Epidermal melanocyte (primary cell): ENCODE results near the gene FLNB.
"Not testable (repeated sequence)": the region's sequence is repeated elsewhere in the genome, so short reads cannot be mapped to it uniquely, and the experiment has no call there.

Experiments
- DNase-seq: peaks from one replicate; pipeline ENCODE4 v3.0.0; 2011; ENCODE audit warnings: low spot score; ENCODE audit not compliant: insufficient read length

The FLNB gene

DNA sequence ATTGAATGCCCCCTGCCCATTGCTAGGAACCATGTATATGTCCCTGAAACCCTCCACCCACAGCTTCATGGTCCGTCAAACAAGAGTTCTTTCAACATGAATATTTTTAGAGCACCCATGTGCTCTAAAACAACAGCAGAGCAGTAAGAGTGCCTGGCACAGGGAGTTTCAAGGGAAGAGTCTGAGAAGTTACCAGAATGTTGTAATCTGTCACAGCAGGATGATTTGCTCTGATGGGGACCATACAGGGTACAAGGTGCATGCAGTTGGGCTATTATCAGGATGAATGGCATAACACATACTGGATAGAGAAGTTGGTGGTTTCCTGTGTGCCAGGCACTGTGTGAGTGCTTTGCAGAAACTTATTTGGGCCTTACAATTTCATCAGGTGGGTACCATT lies 27.8 kb upstream of the FLNB start:
- no peak for DNase-seq

DNA sequence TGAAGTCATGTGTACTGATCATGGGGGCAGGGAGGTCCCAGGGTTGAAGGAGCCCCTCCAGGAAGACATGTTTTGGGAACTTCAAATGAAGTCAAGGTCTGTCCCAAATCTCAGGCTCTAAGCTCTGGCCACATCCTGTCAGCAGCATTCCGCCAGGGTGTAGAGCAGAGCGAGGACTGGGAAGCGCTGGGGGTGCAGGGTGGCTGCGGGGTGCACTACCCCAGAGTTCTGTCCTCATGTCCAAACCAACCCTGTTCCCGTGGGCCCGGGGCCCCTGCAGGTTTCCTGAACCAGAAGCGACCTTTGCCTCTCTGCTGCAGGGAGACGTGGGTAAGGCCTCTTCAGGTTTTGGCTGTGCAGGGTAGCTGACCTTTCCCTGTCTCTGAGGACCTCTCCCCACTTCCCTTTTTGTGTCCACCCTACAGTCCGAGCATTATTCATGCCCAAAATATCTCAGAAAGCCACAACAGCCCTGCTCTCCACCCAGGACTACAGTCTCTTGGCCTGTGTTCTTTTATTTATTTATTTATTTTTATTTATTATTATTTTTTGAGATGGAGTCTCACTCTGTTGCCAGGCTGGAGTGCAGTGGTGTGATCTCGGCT lies 26.6 kb upstream of the FLNB start:
- no peak for DNase-seq

DNA sequence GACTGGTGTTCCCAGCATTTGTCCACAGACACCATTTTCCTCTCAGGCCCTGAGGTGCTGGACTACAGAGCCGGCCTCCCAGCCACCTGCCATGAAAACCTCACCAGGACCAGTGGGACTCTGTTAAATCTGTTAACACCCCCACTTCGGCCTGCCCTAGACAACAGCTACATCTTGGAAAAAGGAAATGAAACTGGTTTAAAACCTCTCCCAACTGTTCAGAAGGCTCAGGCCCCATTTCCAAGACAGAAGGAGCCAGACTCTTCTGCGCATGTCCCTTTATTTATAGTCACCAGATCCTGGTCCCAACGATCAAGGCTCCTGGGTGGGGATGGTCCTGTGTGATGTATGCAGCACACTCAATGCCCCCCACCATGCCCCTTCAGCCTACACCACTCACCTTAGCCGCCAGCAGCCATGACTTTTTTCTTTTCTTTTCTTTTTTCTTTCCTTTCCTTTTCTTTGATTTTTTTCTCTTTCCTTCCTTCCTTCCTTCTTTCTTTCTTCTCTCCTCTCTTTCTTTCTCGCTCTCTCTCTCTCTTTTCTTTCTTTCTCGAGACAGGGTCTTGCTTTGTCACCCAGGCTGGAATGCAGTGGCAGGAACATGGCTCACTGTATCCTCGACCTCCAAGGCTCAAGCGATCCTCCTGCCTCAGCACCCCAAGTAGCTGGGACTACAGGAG lies 25.5 kb upstream of the FLNB start:
- no peak for DNase-seq

DNA sequence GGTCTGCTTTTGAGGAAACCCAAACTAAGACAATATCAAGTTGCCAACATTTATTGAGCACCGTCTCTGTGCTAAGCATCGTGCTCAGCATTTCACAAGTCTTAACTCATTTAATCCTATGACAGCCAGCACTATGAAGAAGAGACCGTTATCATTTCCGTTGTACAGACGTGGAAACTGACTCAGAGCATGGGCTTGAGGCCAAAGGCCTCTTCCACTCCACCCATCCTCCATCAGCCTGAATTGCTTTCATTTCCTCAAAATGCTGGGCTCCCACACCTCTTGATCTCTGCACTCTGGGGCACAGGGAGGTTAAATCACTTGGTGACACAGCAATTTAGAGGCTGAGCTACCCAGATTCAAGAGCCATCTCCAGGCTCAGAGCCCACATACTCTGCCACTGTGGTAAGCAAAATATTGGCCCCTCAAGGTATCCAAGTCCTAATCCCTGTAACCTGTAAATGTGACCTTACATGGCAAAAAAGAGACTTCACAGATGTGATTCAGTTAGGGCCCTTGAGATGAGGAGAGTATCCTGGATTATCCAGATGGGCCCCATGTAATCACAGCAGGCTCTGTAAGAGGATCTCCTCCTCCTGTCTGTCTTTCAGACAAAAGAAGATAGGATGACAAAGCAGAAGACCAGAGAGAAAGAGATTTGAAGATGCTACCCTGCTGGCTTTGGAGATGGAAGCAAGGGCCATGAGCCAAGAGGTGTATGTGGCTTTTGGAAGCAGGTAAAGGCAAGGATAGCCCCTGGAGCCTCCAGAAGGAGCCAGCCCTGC lies 24.3 kb upstream of the FLNB start:
- no peak for DNase-seq

DNA sequence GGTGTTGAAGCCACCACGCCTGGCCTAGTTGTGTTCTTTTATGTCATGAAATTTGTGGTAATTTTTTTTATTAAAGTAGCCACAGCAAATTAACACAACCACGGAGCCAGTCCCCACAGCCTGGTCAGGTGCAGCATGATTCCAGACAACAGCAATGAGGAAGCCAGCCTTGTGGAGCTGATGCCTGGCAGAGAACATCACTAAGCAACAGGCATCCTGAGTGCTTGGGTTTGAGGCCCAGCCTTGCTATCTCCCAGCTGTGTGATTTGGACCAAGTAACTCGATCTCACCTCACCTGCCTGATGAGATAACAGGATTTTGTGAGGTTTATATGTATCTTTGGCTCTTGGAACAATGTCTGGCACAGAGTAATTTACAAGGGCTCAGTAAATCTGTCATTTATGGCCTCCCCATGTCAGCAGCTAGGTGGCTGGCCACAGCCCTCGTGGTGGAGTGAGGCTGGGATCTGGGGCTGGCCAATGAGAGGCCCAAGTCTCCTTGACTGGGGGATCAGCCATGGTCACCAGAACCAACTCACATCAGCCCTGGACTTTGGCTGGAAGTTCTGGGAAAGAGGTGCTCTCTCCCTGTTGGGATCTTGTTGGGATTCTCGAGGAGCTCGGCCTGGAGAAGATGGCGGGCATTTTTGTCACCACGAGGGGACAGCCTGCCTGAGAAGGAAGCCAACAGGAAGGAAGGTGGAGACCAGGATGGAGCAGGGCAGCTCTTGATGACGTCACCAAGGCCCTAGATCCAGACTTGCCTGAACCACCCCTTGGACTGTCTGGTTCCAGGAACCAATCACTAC lies 22.8 kb upstream of the FLNB start:
- no peak for DNase-seq

DNA sequence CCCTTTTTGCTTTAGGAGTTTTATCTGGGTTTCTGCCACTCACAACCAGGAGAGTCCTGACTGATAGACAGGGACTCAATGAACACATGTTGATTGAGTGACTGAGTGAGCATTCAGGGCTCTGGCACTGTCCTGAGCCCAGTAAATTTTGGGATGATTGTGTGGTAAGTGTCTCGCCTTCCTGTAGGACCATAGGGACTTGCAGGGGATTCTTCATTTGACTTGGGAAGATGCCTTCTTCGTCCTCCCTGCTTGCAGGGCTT lies 22.3 kb upstream of the FLNB start:
- DNase-seq, result no peak

DNA sequence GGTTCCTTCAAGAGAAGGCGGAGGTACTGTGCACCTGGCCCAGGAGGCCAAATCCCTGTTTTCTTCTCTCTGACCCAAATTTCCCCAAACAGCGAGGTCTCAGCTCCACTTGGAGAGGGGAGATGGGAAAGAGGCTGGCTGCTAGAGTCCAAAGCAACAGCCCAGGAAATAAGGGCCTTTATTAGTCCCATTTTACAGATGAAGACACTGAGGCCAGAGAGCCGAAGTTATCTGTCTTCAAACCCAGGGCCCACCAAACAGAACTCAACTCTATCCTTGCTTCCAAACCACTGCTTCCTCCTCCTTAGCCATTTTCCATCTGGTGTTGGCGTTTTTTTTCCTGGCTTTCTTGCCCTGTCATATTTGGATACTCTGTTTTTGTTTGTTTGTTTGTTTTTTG lies 22.0 kb upstream of the FLNB start:
- no peak for DNase-seq

DNA sequence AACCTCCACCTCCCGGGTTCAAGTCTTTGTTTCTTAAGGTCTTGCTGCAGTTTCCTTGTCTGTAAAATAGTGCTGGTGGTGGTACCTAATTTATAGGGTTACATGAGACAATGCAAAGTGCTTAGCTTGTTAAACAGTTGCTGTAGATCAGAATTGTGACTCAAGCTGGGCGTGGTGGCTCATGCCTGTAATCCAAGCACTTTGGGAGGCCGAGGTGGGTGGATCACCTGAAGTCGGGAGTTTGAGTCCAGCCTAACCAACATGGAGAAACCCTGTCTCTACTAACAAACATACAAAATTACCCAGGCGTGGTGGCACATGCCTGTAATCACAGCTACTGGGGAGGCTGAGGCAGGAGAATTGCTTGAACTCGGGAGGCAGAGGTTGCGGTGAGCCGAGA lies 19.0 kb upstream of the FLNB start:
- not testable (repeated sequence) for DNase-seq

DNA sequence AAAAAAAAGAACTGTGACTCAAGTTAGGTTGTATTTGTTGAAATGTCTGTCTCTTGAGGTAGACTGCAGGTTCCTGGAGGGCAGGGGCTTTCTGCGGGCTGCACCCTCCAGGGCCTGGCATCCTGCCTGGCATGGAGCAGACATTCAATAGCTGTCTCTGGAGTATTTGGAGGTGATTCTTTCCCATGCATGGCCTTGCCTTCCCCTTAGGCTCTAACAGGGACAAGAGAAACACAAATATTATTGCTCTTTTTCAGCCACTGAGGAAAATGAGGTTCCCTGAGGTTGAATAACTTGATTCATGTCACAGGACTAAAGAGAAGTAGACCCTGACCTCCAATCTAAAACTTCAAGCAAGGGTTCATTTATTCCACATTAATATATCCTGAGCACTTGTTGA lies 18.6 kb upstream of the FLNB start:
- DNase-seq, result no peak

DNA sequence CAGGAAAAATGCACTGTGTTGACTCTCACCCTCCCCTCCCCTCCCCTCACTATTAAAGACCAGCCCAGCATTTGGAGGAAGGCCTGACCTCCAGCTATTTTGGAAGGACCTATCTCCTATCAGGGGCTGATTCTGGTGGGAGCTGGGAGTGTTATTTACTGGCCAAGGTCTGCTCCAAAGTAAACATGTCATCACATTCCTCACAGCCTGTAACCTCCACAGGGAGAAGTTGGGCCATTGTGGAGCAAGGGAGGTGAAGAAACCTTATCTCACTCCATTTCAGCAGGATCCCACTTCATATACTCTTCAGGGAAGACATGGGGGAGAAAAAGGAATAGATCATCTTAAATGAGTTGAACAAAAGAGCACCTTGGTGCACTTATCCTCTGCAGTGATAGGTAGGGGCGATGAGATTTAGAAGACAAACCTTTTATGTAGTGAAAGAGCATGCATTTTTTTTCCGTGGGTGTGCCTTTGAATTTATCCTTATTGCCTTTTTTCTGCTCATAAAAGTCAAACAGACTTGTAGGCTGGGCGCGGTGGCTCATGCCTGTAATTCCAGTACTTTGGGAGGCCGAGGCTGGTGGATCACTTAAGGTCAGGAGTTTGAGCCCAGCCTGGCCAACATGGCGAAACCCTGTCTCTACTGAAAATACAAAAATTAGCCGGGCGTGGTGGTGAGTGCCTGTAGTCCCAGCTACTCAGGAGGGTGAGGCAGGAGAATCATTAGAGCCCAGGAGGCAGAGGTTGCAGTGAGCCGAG lies 15.6 kb upstream of the FLNB start:
- DNase-seq, result no peak

DNA sequence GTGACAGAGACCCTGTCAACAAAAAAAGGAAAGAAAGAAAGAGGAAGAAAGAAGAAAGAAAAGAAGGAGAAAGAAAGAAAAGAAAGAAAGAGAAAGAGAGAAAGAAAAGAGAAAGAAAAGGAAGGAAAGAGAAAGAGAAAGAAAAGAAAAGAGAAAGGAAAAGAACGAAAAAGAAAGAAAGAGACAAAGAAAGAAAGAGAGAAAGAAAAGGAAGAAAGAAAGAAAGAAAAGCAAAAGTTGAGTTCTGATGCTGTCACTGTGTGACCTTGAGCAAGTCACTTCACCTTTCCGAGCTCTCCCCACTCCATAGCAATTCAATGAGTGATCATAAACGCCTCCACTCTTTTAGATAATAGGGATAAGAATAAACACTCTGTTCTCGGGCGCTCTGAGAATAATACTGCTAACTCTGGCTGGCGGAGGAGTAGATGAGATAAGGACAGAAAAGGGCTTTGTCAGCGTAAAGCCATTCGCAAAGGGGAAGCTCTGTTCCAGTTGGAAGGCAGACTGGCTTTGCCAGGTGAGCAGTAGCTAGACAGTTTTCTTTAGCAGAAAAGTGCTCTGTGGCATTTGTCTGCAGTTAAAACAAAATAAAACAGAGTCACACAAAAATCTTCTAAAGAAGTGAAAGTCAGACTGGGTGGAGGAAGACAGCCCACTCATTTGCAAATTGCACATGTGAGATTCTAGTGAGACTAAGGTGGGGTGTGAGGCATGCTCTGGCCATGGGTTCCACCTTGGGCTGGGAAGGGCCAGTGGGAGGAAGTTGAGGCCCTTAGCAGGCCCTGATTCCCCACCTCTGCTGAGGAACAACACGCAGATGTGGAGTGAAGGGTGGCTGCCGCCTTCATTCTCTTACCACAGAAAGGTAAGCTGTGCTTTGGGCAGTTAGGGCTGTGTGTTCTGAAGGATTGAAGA lies 9.6 kb upstream of the FLNB start:
- DNase-seq, result no peak

DNA sequence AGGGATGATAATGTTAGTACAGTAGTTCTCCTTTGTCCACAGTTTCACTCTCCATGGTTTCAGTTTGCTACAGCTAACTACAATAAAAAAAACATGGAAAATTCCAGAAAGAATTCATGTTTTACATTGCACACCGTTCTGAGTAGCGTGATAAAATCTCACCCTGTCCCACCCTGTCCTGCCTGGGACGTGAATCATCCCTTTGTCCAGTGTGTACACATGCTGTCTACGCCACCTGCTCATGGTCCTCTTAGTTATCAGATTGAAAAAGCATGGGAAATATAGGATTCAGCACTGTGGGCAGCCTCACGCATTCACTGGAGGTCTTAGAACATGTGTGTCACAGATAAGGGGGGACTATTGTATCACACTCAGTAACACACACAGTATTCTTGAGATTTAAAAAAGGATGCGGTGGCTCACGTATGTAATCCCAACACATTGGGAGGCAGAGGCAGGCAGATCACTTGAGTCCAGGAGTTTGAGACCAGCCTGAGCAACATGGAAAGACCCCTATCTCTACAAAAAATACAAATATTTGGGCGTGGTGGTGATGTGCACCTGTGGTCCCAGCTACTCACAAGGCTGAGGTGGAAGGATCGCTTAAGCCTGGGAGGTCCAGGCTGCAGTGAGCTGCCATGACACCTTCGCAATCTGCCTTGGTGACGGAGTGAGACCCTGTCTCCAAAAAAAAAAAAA lies 8.7 kb upstream of the FLNB start:
- DNase-seq, result no peak

DNA sequence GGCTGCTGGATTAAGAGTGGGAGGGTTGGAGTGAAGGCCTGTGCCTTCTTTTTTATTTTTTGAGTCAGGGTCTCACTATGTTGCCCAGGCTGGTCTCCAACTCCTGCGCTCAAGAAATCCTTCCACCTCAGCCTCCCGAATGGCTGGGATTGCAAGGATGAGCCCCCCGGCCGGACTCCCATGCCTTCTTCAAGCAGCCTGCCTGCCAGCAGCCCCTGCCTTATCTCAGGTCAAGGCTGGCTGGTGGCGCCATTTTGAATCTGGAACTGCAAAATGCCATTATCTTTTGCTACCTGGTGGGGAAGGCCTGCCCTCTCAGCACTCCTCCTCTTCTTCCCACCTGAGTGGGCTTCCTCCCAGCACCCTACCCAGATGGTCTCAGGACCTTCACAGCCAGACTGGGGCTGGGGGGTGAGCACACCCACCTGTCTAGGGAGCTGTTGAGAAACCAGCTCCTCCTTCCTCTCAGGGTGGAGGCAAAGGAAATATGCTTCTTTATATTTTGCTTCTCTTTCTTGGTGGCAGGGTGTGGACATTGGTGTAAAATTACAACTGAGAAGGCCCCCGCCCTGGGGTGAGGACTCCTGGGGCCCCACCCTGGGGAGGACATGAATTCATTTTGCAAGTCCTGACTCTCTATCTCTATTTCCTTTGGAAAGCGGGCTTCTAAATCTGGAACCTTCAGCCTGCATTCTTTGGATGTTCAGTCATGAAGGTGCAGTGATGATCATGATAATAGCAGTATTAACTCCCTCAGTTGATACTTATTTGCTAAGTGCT lies 7.7 kb upstream of the FLNB start:
- DNase-seq, result no peak

DNA sequence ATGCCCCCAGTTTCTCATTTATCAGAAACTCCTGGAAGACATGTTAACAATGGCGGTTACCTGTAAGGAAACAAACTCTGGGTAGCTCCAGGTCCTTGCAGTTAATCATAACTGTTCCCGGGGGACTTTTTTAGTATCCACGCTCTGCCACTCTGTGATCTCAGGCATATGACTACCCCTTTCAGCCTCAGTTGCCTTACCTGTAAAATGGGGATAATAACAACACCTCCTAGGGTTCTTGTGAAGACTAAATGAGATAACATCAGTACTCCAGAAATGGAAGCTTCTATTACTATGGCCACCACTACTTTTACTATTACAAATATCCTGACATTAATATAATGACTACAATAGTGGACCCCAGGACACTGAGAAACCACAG lies 7.1 kb upstream of the FLNB start:
- DNase-seq, result no peak

DNA sequence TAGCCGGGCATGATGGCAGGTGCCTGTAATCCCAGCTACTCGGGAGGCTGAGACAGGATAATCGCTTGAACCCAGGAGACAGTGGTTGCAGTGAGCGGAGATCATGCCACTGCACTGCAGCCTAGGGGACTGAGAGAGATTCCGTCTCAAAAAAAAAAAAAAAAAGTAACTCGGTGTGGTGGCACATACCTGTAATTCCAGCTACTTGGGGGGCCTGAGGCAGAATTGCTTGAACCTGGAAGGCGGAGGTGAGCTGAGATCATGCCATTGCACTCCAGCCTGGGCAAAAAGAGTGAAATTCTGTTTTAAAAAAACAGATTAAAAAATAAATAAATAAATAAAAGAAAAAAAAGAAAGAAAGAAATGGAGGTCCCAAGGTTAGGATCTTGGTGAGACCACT lies 6.2 kb upstream of the FLNB start:
- DNase-seq, result no peak

DNA sequence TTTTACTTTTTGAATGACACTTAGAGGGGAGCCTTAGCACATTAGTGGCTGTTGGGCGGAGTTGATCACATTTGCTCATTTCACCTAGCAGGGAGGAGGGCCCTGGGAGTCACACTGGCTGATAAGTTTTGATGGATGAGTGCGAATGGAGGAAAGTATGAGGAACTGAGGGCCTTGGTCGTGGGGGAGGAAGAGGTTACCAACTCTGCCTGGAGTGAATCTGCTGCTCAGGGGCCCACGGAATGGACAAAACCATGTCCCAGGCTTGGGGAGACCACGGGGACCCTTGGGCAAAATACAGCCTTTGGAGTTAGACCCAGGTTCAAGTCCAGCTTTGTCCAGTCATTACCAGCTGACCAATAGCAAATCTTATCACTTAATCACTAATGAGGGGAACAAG lies 5.1 kb upstream of the FLNB start:
- DNase-seq, result no peak

DNA sequence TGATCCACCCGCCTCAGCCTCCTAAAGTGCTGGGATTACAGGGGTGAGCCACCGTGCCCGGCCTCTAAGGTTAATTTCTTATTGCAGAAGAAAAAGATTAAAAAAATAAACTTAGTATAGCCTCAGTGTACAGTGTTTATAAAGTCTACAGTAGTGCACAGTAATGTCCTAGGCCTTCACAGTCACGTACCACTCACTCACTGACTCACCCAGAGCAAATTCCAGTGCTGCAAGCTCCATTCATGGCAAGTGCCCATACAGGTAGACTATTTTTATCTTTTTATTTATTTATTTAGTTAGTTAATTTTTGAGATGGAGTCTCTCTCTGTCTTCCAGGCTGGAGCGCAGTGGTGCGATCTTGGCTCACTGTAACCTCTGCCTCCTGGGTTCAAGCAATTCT lies 3.2 kb upstream of the FLNB start:
- DNase-seq, result no peak

DNA sequence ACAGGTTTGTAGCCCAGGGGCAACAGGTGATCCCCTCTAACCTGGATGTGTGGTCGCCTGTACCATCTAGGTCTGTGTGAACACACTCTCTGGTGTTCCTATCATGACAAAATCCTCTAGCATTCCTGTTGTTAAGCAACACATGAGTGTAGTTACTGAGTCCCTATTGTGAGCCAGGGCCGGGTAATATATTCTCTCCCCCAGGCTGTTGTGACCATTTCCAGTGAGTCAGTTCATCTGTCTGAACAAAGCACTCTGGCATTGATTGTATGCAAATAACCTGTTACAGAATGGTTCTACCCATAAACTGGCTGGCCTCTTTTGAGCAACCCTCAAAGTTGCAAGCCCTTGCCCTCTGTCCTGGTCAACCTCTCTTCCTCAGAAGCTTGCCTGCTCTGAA lies 2.6 kb upstream of the FLNB start:
- no peak for DNase-seq

DNA sequence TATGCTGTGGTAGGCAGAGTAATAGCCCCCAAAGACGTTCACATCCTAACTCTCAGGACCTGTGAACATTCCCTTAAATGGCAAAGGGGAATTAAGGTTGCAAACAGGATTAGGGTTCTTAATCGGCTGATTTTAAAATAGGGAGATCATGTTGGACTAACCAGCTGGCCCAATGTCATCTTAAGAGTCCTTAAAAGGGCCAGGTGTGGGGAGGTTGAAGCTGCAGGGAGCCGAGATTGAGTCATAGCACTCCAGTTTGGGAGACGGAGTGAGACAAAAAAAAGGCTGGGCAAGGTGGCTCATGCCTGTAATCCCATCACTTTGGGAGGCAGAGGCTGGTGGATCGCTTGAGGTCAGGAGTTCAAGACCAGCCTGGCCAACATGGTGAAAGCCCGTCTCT lies 1.6 kb upstream of the FLNB start:
- DNase-seq, result no peak
